NB4 (cell line): ENCODE measurements around the gene ANKFN1.

Experiments used
- MYC ChIP-seq: IDR thresholded peaks from 2 replicates; pipeline ENCODE4 v1.6.1; 2011; ENCODE audit warnings: low read depth, low read length
- POLR2A ChIP-seq: IDR thresholded peaks from 2 replicates; pipeline ENCODE4 v1.6.1; 2011; ENCODE audit warnings: mild to moderate bottlenecking; ENCODE audit not compliant: insufficient read length; ENCODE audit errors: extremely low read depth
- TF ChIP-seq, protein P1 (sequence below): IDR thresholded peaks from one replicate; pipeline ENCODE4 v1.5.1; 2012; ENCODE audit warnings: low read depth, low read length
- TF ChIP-seq, protein P2 (sequence below): IDR thresholded peaks from 2 replicates; pipeline ENCODE4 v1.6.1; 2011; ENCODE audit warnings: low read depth, low read length

DNA sequence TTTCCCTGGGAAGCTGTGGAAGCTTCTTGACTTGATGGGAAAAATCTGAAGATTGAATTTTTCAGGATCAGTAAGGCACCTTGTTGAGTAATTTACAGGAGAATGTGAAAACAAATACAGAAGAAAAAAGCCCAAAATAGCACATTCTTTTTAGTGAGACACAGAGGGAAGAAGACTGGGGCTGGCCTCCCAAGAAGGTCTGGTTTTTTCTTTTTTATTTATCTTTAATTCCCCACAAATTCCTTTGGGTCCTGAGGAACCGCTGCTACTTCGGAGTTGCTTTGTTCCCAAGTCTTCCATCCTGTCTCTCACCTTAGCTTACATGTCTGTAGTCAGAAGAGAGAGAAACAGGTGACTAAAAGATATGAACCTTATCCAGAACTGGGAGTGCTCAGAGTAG lies 273.6 kb downstream of the ANKFN1 start:
- TF ChIP-seq, protein P1, sequence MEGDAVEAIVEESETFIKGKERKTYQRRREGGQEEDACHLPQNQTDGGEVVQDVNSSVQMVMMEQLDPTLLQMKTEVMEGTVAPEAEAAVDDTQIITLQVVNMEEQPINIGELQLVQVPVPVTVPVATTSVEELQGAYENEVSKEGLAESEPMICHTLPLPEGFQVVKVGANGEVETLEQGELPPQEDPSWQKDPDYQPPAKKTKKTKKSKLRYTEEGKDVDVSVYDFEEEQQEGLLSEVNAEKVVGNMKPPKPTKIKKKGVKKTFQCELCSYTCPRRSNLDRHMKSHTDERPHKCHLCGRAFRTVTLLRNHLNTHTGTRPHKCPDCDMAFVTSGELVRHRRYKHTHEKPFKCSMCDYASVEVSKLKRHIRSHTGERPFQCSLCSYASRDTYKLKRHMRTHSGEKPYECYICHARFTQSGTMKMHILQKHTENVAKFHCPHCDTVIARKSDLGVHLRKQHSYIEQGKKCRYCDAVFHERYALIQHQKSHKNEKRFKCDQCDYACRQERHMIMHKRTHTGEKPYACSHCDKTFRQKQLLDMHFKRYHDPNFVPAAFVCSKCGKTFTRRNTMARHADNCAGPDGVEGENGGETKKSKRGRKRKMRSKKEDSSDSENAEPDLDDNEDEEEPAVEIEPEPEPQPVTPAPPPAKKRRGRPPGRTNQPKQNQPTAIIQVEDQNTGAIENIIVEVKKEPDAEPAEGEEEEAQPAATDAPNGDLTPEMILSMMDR = no peak
- TF ChIP-seq POLR2A = no peak
- TF ChIP-seq, protein P2, sequence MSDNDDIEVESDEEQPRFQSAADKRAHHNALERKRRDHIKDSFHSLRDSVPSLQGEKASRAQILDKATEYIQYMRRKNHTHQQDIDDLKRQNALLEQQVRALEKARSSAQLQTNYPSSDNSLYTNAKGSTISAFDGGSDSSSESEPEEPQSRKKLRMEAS = no peak
- TF ChIP-seq MYC = no peak
